Epithelial cell of proximal tubule (primary cell): ENCODE results near the gene PRKCB. TPM values are rescaled to one million over a fixed set of nuclear protein-coding genes. Genes with fewer than 3 reads are reported as not detected.

ENCODE experiments used
- DNase-seq: peaks from one replicate; pipeline ENCODE4 v3.0.0-alpha.2; 2011; ENCODE audit warnings: low read depth
- H3K4me3 ChIP-seq: 2 replicates; pipeline ENCODE4 v1.5.1; 2011; ENCODE audit warnings: low read depth, mild to moderate bottlenecking, low read length
- total RNA-seq: library from RNA; depleted of rRNA; stranded (reverse); fragments of >200 nt; gene quantifications from 2 replicates; pipeline ENCODE4 v1.2.3, GENCODE V29; 2015
- TF ChIP-seq, protein P1 (sequence below): conservative IDR thresholded peaks from 2 replicates; pipeline ENCODE4 v1.5.1; 2012; ENCODE audit warnings: low read depth, mild to moderate bottlenecking, low read length

Gene PRKCB
- total RNA-seq, 1 donor from 2014 or later, result not detected

DNA sequence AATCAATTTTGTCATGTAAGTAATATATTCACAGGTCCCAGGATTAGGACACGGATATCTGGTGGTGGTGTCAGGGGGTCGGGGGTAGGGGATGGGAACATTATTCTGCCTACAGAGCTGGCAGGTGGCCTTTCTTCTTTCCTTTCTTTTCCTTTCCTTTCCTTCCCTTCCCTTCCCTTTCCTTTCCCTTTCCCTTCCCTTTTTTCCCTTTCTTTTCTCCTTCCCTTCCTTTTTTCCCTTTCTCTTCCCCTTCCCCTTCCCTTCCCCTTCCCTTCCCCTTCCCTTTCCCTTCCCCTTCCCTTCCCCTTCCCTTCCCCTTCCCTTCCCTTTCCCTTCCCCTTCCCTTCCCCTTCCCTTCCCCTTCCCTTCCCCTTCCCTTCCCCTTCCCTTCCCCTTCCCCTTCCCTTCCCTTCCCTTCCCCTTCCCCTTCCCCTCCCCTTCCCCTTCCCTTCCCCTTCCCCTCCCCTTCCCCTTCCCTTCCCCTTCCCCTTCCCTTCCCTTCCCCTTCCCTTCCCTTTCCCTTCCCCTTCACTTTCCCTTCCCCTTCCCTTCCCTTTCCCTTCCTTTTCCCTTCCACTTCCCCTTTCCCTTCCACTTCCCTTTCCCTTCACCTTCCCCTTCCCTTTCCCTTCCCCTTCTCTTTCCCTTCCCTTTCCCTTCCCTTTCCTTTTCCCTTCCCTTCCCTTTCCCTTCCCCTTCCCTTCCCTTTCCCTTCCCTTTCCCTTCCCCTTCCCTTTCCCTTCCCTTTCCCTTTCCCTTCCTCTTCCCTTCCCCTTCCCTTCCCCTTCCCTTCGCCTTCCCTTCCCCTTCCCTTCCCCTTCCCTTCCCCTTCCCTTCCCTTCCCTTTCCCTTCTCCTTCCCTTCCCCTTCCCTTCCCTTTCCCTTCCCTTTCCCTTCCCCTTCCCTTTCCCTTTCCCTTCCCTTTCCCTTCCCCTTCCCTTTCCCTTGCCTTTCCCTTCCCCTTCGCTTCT lies 145.9 kb downstream of the PRKCB start:
- H3K4me3 ChIP-seq, result no peak overlapping the region
- TF ChIP-seq, protein P1, sequence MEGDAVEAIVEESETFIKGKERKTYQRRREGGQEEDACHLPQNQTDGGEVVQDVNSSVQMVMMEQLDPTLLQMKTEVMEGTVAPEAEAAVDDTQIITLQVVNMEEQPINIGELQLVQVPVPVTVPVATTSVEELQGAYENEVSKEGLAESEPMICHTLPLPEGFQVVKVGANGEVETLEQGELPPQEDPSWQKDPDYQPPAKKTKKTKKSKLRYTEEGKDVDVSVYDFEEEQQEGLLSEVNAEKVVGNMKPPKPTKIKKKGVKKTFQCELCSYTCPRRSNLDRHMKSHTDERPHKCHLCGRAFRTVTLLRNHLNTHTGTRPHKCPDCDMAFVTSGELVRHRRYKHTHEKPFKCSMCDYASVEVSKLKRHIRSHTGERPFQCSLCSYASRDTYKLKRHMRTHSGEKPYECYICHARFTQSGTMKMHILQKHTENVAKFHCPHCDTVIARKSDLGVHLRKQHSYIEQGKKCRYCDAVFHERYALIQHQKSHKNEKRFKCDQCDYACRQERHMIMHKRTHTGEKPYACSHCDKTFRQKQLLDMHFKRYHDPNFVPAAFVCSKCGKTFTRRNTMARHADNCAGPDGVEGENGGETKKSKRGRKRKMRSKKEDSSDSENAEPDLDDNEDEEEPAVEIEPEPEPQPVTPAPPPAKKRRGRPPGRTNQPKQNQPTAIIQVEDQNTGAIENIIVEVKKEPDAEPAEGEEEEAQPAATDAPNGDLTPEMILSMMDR, result no peak
- DNase-seq, result no peak

DNA sequence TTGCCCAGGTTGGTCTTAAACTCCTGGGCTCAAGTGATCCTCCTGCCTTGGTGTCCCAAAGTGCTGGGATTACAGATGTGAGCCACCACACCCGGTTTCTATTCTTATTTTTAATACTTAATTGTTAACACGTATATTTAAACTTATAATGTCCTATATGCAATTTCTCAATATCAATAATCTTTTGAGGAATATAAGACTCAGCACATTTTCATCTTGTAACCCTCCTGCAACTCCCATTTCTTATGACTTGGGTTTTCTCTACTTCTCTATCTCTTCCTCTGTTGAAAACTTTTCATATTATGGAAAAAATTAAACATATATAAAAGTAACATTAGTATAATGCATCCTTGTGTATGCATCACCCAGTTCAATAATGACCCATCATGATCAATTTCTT lies 150.7 kb downstream of the PRKCB start:
- TF ChIP-seq, protein P1, result no peak
- no peak for DNase-seq

DNA sequence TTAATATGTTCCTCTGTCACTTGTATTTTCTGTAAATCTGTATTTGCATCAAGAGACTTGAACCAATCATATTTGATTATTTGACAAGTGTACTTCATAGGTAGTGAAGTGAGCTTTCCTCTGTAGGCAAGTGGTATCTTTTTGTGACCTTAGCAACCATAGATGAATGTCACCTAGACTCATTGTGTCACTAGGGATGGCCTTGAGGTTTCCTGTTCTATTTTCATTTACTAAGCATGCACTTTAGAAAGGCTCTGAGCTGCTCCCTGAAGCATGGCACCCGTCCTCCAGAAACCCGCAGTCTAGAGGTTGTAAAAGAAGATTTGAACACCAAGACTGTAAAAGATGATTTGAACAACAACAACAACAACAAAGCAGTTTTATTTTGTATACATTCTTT lies 151.7 kb downstream of the PRKCB start:
- H3K4me3 ChIP-seq, result no peak overlapping the region
- TF ChIP-seq, protein P1, result no peak
- DNase-seq, result no peak

More for the DNA sequence above, 150.7 kb downstream of the PRKCB start:
- H3K4me3 ChIP-seq, result no peak overlapping the region

DNA sequence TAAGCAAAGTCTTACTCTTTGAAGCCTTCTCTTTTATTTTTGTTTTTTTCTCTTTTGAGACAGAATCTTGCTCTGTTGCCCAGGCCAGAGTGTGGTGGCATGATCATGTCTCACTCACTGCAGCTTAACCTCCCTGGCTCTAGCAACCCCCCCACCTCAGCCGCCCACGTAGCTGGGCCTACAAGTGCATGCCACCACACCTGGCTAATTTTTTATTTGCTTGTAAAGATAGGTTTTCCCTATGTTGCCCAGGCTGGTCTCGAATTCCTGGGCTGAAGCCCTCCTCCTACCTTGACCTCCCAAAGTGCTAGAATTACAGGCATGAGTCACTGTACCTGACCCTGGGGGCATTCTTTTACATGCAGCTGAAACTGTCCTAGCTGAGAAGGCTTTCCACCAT lies 154.7 kb downstream of the PRKCB start:
- DNase-seq, result no peak
- TF ChIP-seq, protein P1, result no peak
- H3K4me3 ChIP-seq, result no peak overlapping the region

DNA sequence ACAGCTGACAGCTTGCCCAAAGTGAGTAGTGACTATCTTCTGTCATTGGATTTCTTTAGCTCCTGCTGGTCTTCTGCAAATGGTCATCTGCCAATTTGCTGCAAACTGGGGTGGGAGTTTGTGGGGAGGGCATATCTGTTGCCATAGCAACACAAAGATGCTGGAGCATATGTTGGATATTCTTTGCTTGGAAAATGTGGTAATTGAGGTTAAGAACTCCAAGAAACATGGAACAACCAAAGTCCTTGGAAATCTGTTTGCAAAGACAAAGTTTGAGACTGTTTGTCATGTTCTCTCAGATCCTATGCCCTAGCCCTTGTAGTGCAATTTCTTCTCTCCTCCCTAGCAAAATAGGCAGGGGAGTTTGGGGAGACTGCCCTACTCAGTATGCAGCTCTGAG lies 155.3 kb downstream of the PRKCB start:
- H3K4me3 ChIP-seq, result no peak overlapping the region
- TF ChIP-seq, protein P1, result no peak
- no peak for DNase-seq

DNA sequence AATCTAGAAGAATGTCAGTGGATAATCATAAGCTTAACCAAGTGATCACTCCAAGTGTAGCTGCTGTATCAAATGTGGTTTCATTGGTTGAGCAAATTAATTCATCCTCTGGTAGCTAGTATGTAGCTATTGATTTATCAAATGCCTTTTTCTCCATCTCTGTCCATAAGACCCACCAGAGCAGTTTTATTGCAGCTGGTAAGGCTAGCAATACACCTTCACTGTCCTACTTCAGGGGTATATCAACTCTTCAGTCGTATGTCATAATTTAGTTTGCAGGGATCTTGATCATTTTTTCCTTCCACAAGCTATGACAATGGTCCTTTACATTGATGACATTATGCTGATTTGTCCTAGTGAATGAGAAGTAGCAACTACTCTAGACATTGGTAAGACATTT lies 158.8 kb downstream of the PRKCB start:
- no peak overlapping the region for H3K4me3 ChIP-seq
- DNase-seq, result no peak
- TF ChIP-seq, protein P1, result no peak
